Activated B cell treated with CpG ODN at 0.5 μM for 24 hours (primary cell): ENCODE results near the gene RLF. TPM values are rescaled to one million over a fixed set of nuclear protein-coding genes. Genes with fewer than 3 reads are reported as not detected.

Experiments used
- ATAC-seq: fragments of 200-7000 bp; cut with Tn5 transposase; one replicate; pipeline ENCODE4 v1.10.0; 2021; ENCODE audit warnings: low read depth, mild to moderate bottlenecking, moderate library complexity
- CTCF ChIA-PET: fragments of 350-600 bp; sonication (Branson Sonifier 250); formaldehyde crosslinking; loops from one replicate; lab custom pipeline; 2021; ENCODE audit warnings: antibody characterized with exemption; lab: Charles Lee
- POLR2A ChIA-PET: fragments of 350-600 bp; sonication (Branson Sonifier 250); formaldehyde crosslinking; loops from one replicate; lab custom pipeline; 2021; ENCODE audit warnings: antibody characterized with exemption; lab: Charles Lee
- DNase-seq: peaks from one replicate; pipeline ENCODE4 v3.0.0; 2022
- H3K27ac Mint-ChIP-seq: one replicate; pipeline ENCODE4 v1.8.0; 2020; ENCODE audit warnings: mixed read lengths
- H3K27me3 Mint-ChIP-seq: one replicate; pipeline ENCODE4 v1.8.0; 2021; ENCODE audit warnings: mixed read lengths
- H3K36me3 Mint-ChIP-seq: one replicate; pipeline ENCODE4 v1.8.0; 2021; ENCODE audit warnings: low read depth, mixed read lengths
- H3K4me1 Mint-ChIP-seq: one replicate; pipeline ENCODE4 v1.8.0; 2021; ENCODE audit warnings: mixed read lengths
- H3K4me3 Mint-ChIP-seq: one replicate; pipeline ENCODE4 v1.8.0; 2020; ENCODE audit warnings: mild to moderate bottlenecking, mixed read lengths
- H3K9me3 Mint-ChIP-seq: one replicate; pipeline ENCODE4 v1.8.0; 2020; ENCODE audit warnings: mixed read lengths
- CTCF ChIP-seq: fragments of 200-600 bp; IDR thresholded peaks from one replicate; pipeline ENCODE4 v1.8.0; 2022; ENCODE audit warnings: antibody characterized with exemption, mild to moderate bottlenecking
- intact Hi-C: fragments of 100-400 bp; cut with micrococcal nuclease; formaldehyde crosslinking; loops from one replicate; pipeline ENCODE4 v1.15.1; 2024
- total RNA-seq: library from RNA; stranded (reverse); gene quantifications from 2 replicates; pipeline ENCODE4 v1.2.3, GENCODE V29; 2022

The RLF gene
- total RNA-seq, 1 donor from 2014 or later = 19.2 TPM

GRCh38 chr1:40178200-40178599 lies 17.0 kb downstream of the RLF start:
- peaks cover 62% of the 10 kb centered on the region for H3K4me1 Mint-ChIP-seq

GRCh38 chr1:40179496-40180089 lies 18.4 kb downstream of the RLF start:
- intact Hi-C loops = loop anchor here (10.0 kb wide), 1 partner anchor 85 kb away; the partner anchor contains the start of gene PPT1
- peaks cover 66% of the 10 kb centered on the region for H3K4me1 Mint-ChIP-seq
- ATAC-seq (no peak), DNase-seq (no peak)
- H3K27me3 Mint-ChIP-seq = no peaks in the 10 kb centered on the region
- TF ChIP-seq CTCF = no peak
- peaks cover 7% of the 10 kb centered on the region for H3K36me3 Mint-ChIP-seq
- H3K9me3 Mint-ChIP-seq = no peaks in the 10 kb centered on the region
- ChIA-PET POLR2A (no interaction called here), CTCF (no interaction called here)
- no peak overlapping the region for H3K4me3 Mint-ChIP-seq
- no peak overlapping the region for H3K27ac Mint-ChIP-seq

More at GRCh38 chr1:40178200-40178599, 17.0 kb downstream of the RLF start:
- ATAC-seq = no peak
- DNase-seq = no peak
- TF ChIP-seq CTCF = no peak
- H3K27ac Mint-ChIP-seq = no peak overlapping the region
- POLR2A ChIA-PET = no interaction called here
- no peaks in the 10 kb centered on the region for H3K9me3 Mint-ChIP-seq
- no peak overlapping the region for H3K4me3 Mint-ChIP-seq
- peaks cover 8% of the 10 kb centered on the region for H3K36me3 Mint-ChIP-seq
- H3K27me3 Mint-ChIP-seq = no peaks in the 10 kb centered on the region
- CTCF ChIA-PET = no interaction called here
- intact Hi-C loops = no loop called here

- no peak for DNase-seq
- peak overlapping the region; percentile 44 for H3K27ac Mint-ChIP-seq
- no peak for TF ChIP-seq CTCF
- POLR2A ChIA-PET = interaction anchor here (0.6 to 1.6 kb wide), 5 partner anchors 21 to 210 kb away, joined by 3 to 5 read pairs (median 4); partner anchors contain the start of gene RLF
- peaks cover 69% of the 10 kb centered on the region for H3K4me1 Mint-ChIP-seq
- H3K27me3 Mint-ChIP-seq = no peaks in the 10 kb centered on the region
- H3K9me3 Mint-ChIP-seq = no peaks in the 10 kb centered on the region
- peaks cover 5% of the 10 kb centered on the region for H3K36me3 Mint-ChIP-seq
- H3K4me3 Mint-ChIP-seq = no peak overlapping the region
- intact Hi-C loops = loop anchor here (2.0 to 10.0 kb wide), 2 partner anchors 30 to 88 kb away; partner anchors contain the start of gene PPT1
- CTCF ChIA-PET = interaction anchor here (0.9 to 5.4 kb wide), 11 partner anchors 9 to 222 kb away, joined by 3 to 48 read pairs (median 5); partner anchors contain the start of gene RLF
- no peak for ATAC-seq
Observed at GRCh38 chr1:40183055-40183710, 22.0 kb downstream of the RLF start.

GRCh38 chr1:40184193-40184592 lies 23.0 kb downstream of the RLF start:
- ATAC-seq (no peak), DNase-seq (no peak)
- Mint-ChIP-seq H3K27ac (peak overlapping the region; percentile 10), H3K4me1 (peaks cover 66% of the 10 kb centered on the region), H3K36me3 (peaks cover 10% of the 10 kb centered on the region), H3K9me3 (no peaks in the 10 kb centered on the region), H3K4me3 (no peak overlapping the region), H3K27me3 (no peaks in the 10 kb centered on the region)
- intact Hi-C loops = loop anchor here (10.0 kb wide), 1 partner anchor 89 kb away; the partner anchor contains the start of gene PPT1
- ChIA-PET POLR2A (interaction anchor here (0.8 kb wide), 1 partner anchor 144 kb away, joined by 3 read pairs; the partner anchor contains the start of gene CAP1), CTCF (interaction anchor here (0.8 to 5.4 kb wide), 9 partner anchors 10 to 221 kb away, joined by 3 to 48 read pairs (median 5); partner anchors contain the start of gene RLF)
- TF ChIP-seq CTCF = no peak
